Measurements from ENCODE around the gene PFDN1.
A peak's percentile ranks its signal among the peaks of the same experiment; 100 is the strongest.

Gene PFDN1

GRCh38 chr5:140245341-140245740, 57.6 kb downstream of the PFDN1 start:
- Histone ChIP-seq H3K27me3 (ENCODE audit: insufficient read depth, poor library complexity, severe bottlenecking) (no peaks in the 10 kb centered on the region), H3K27ac (replicated peaks) (no peak overlapping the region), H3K4me3 (replicated peaks; ENCODE audit: insufficient read depth, low read length) (no peak overlapping the region)
- TF ChIP-seq CTCF (IDR thresholded peaks at IDR 0.05; ENCODE audit: insufficient read depth, low read length) (no peak), POLR2AphosphoS5 (IDR thresholded peaks at IDR 0.05; ENCODE audit: low read depth) (0 out of 2 replicates have a peak, but pooled peaks have one; percentile 29), GABPA (IDR thresholded peaks at IDR 0.05; ENCODE audit: low read depth) (no peak), SPI1 (IDR thresholded peaks at IDR 0.05; ENCODE audit: borderline replicate concordance, low read depth) (peak; percentile 48; the same call in 1 of the 2 replicates), REST (IDR thresholded peaks at IDR 0.05; ENCODE audit: insufficient replicate concordance, low read depth) (no peak)
- DNase-seq (ENCODE audit: low read depth in 1 of 2, low spot score in 1 of 2), result peak; percentile 71 to 82

- H3K27ac ChIP-seq (replicated peaks), result no peak overlapping the region
- peak; percentile 51 for TF ChIP-seq CTCF (IDR thresholded peaks at IDR 0.05; ENCODE audit: insufficient read depth, low read length)
- no peak for TF ChIP-seq POLR2AphosphoS5 (IDR thresholded peaks at IDR 0.05; ENCODE audit: low read depth)
- no peaks in the 10 kb centered on the region for H3K27me3 ChIP-seq (ENCODE audit: insufficient read depth, poor library complexity, severe bottlenecking)
- H3K4me3 ChIP-seq (replicated peaks; ENCODE audit: insufficient read depth, low read length), result no peak overlapping the region
- peak; percentile 66 to 88 for DNase-seq (ENCODE audit: low read depth in 1 of 2, low spot score in 1 of 2)
Measured at GRCh38 chr5:140244525-140245025, 58.3 kb downstream of the PFDN1 start.

- Histone ChIP-seq H3K27ac (replicated peaks) (no peak overlapping the region), H3K27me3 (ENCODE audit: insufficient read depth, poor library complexity, severe bottlenecking) (no peaks in the 10 kb centered on the region), H3K4me3 (replicated peaks; ENCODE audit: insufficient read depth, low read length) (no peak overlapping the region)
- DNase-seq (ENCODE audit: low read depth in 1 of 2, low spot score in 1 of 2), result no peak
- TF ChIP-seq SPI1 (IDR thresholded peaks at IDR 0.05; ENCODE audit: borderline replicate concordance, low read depth), result no peak
- TF ChIP-seq GABPA (IDR thresholded peaks at IDR 0.05; ENCODE audit: low read depth), result no peak
- TF ChIP-seq POLR2AphosphoS5 (IDR thresholded peaks at IDR 0.05; ENCODE audit: low read depth), result no peak
- no peak for TF ChIP-seq REST (IDR thresholded peaks at IDR 0.05; ENCODE audit: insufficient replicate concordance, low read depth)
- TF ChIP-seq CTCF (IDR thresholded peaks at IDR 0.05; ENCODE audit: insufficient read depth, low read length), result no peak
Measured at GRCh38 chr5:140243706-140244250, 59.1 kb downstream of the PFDN1 start.

Data from HL-60 (cell line).